Stomach (tissue), 4 donors: ENCODE data around the gene CD48.

Experiments
- CTCF ChIP-seq, 7 experiments: fragments of 450-650 bp in 4 of 7; fragments of 200-600 bp in 3 of 7; sonication (generic) in 3 of 7; IDR thresholded peaks; one replicate each; pipeline ENCODE4 v1.5.1; 2016 to 2019; ENCODE audit warnings: antibody characterized with exemption in 7 of 7, control low read depth in 2 of 7, mild to moderate bottlenecking in 1 of 7
- POLR2AphosphoS5 ChIP-seq, 3 donors: sonication (generic); formaldehyde crosslinking; IDR thresholded peaks; one replicate each; pipeline ENCODE4 v1.6.1; 2016; ENCODE audit warnings: antibody characterized with exemption in 3 of 3

- TF ChIP-seq CTCF (IDR thresholded peaks at IDR 0.05) (no peak), POLR2AphosphoS5 (IDR thresholded peaks at IDR 0.05) (no peak)
These were observed 383 bp downstream of the CD48 start for GRCh38 chr1:160711276-160711601.
